Cardiac septum (tissue), 1 donor: ENCODE results near the gene AACS. TPM values are rescaled to one million over a fixed set of nuclear protein-coding genes. Genes with fewer than 3 reads are reported as not detected.
"Not testable (repeated sequence)": the region's sequence is repeated elsewhere in the genome, so short reads cannot be mapped to it uniquely, and the experiment has no call there.

Source experiments
- DNase-seq: peaks from one replicate; pipeline ENCODE4 v3.0.0-alpha.2; 2020; ENCODE audit warnings: low spot score
- intact Hi-C: fragments of 100-400 bp; cut with DNase I; formaldehyde crosslinking; loops from one replicate; pipeline ENCODE4 v1.14.0; 2022
- long read RNA-seq: library from polyadenylated mRNA; unstranded; transcript quantifications from one replicate; pipeline ENCODE4 v2.0.0, GENCODE V29; 2021
- total RNA-seq: library from RNA; stranded (reverse); fragmentation: NEBNext Ultra II Directional; extraction: Animal tissue kit (Norgen Biotek cat#: 25700); gene quantifications from one replicate; pipeline ENCODE4 v1.2.1, GENCODE V29; 2021
- donor health status: DM: no; HTN: no; CAD: no.

The AACS gene, protein sequence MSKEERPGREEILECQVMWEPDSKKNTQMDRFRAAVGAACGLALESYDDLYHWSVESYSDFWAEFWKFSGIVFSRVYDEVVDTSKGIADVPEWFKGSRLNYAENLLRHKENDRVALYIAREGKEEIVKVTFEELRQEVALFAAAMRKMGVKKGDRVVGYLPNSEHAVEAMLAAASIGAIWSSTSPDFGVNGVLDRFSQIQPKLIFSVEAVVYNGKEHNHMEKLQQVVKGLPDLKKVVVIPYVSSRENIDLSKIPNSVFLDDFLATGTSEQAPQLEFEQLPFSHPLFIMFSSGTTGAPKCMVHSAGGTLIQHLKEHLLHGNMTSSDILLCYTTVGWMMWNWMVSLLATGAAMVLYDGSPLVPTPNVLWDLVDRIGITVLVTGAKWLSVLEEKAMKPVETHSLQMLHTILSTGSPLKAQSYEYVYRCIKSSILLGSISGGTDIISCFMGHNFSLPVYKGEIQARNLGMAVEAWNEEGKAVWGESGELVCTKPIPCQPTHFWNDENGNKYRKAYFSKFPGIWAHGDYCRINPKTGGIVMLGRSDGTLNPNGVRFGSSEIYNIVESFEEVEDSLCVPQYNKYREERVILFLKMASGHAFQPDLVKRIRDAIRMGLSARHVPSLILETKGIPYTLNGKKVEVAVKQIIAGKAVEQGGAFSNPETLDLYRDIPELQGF
- 9.0 TPM for total RNA-seq
- long read RNA-seq, transcript AACS-201 (18 exons, 3,316 nt) = major isoform, 10 of 15 reads
- long read RNA-seq, partial matches to known transcripts = 2 of 15 reads
- long read RNA-seq, other reads (novel, unspliced or antisense) = 3 of 15 reads

DNA sequence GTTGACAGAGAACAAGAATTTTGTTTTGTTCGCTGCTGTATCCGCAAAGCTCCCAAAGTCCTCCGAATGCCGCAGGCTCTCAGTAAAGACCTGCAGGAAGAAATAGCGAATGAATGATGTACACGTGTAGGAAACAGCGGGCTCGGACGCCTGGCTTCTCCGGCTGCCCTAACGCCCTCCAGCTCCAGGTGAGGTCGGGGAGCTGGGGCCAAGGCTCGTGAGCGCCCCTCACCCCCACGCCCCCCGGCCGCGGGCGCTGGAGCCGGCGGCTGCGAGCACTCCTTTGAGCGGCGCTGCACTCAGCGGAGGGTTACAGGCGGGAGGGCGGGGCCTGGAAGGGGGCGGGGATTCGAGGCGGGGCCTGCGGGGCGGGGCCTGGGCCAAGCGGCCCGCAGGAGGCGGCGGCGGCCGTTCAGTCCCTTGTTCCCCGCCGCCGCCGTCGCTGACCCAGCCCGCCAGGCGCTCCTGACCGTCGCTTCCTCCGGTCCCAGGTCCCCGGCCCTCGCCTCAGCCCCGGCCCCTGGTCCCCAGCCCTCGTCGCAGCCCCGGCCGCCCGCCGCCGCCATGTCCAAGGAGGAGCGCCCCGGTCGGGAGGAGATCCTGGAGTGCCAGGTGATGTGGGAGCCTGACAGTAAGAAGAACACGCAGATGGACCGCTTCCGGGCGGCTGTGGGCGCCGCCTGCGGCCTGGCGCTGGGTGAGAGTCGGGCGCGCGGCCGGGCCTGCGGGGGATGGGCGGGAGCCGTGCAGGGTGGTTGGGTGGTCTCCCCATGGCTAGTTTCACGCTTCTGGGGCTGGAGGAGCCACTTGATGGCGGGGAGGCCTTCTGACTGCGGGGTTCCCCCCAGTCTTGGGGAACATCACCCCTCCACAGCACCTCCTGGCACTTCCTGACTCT lies at the start of gene AACS:
TSS of gene AACS (plus strand) at position 415 of the 898 bp plus-strand sequence. CDS start at position 565, 150 bp downstream.
- intact Hi-C loops = no loop called here
- peak; percentile 91 for DNase-seq

DNA sequence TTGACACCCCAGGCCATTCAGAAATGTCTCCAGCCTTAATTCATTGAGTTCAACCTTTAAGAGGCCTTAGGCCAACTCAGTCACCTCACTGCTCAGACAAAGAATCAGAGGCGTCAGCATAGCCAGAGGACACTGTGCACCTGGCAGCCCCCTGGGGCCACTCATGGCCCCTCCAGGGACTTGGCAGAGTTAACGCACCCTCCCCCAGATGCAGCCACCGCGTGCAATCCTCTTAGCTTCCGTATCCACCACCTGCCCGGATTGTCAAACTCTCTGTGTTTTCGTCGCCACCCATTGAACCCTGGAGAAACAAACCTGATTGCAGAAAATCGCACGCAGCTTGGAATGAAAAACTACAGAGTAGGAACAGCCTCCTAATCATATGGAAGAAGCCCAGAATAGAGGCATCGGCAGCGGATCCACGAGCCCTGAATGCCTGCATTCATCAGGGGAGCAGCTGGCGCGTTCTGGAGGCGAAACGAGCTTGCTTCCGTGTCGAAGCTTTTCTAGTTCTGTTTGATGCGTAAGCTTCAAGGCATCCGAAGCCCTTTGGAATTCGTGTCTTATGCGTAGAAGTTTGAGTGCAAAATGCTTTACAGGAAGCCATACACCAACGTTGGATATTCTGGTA lies 49.4 kb upstream of the AACS start:
- intact Hi-C loops = no loop called here
- DNase-seq = no peak

DNA sequence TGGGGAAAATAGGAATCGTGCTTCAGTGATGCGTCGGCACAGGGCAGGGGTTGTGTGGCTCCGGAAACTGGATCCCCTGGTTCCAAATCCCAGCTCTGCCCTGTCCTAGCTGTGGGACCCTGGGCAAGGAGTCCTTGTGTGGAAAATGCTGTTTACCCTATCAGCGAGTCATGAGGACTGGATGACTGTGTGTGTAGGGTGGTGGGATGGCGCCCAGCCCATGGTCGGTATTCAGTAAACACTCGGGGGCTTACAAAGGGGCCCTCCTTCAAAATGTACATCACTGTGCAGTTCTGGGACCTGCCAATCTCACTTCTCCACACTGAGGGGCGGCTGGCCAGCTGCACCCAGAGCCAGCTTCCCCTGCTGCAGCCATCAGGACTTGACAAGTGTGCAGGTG lies 47.4 kb upstream of the AACS start:
- no peak for DNase-seq
- intact Hi-C loops = no loop called here

DNA sequence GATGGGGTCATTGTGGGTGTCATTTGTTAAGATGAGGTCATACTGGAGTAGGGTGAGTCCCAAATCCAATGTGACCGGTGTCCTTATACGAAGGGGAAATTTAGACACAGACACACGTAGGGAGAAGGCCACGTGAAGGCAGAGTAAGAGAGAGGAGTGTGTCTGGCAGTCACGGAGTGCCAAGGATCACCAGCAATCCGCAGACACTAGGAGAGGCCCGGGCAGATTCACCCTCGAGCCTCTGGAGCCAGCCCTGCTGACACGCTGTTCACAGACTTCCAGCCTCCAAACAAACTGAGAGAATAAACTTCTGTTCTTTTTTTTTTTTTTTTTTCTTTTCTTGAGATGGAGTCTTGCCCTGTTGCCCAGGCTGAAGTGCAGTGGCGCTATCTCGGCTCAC lies 46.9 kb upstream of the AACS start:
- intact Hi-C loops = no loop called here
- no peak for DNase-seq

DNA sequence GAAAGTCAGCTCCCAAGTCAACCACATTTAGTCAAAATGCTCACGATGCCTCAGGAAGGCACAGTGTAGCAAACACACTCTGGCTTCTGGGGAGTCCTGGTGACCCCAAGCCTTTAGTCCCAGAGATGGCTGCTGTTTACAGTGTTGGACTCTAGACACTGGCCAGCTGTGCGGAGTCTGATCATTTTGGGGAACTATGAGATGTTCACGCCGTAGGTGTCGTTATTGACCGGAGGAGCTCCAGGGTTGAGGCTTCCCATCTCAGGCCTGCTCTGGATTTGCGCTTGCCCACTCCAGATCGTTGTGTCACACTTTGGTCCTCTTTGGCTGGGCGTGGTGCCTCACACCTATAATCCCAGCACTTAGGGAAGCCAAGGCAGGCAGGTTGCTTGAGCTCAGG lies 44.1 kb upstream of the AACS start:
- intact Hi-C loops = no loop called here
- DNase-seq = no peak

DNA sequence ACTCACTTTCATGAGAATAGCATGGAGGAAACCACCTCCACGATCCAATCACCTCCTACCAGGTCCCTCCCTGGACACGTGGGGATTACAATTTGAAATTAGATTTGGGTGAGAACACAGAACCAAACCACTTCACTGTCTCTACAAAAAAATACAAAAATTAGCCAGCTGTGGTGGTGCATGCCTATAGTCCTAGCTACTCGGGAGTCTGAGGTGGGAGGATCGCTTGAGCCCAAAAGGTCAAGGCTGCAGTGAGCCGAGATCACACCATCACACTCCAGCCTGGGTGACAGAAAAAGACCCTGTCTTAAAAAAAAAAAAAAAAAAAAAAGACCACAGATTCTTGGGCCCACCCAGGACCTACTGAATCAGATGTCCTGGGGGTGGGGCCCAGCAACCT lies 43.5 kb upstream of the AACS start:
- no peak for DNase-seq

DNA sequence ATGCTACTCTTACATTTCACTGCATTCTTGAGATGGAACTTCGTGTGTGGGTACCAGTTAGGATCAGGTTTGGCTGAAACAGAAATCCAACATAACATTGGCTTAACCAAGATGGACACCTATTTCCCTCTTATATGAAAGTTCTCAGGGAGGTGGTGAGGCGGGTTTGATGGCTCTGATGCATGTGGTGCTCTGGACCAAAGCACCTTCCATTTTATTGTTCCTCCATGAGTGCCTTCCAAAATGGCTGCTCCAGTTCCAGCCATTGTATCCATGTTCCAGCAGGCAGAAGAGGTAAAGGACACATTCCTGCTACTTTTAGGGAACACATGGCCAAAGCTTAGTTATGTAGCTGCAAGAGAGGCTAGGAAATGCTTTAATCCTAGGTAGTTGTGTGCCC lies 42.2 kb upstream of the AACS start:
- DNase-seq = no peak
- intact Hi-C loops = no loop called here

More for the DNA sequence above, 43.5 kb upstream of the AACS start:
- intact Hi-C loops = no loop called here

DNA sequence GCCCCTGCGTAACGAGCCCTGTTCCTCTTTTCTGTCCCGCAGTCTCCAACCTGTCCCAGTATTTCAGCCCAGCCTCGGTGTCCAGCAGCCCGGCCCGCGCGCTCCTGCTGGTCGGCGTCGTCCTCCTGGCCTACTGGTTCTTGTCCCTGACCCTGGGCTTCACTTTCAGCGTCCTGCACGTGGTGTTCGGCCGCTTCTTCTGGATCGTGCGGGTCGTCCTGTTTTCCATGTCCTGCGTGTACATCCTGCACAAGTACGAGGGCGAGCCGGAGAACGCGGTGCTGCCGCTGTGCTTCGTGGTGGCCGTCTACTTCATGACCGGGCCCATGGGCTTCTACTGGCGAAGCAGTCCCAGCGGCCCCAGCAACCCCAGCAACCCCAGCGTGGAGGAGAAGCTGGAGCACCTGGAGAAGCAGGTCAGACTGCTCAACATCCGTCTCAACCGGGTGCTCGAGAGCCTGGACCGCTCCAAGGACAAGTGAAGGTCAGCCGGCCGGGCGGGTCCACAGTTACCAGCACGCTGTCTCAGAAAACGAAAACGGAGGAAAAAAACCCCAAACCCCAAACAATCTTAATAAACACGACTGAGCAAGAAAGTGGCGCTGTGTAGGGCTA lies 40.2 kb upstream of the AACS start:
- peak; percentile 63 for DNase-seq
- intact Hi-C loops = no loop called here

DNA sequence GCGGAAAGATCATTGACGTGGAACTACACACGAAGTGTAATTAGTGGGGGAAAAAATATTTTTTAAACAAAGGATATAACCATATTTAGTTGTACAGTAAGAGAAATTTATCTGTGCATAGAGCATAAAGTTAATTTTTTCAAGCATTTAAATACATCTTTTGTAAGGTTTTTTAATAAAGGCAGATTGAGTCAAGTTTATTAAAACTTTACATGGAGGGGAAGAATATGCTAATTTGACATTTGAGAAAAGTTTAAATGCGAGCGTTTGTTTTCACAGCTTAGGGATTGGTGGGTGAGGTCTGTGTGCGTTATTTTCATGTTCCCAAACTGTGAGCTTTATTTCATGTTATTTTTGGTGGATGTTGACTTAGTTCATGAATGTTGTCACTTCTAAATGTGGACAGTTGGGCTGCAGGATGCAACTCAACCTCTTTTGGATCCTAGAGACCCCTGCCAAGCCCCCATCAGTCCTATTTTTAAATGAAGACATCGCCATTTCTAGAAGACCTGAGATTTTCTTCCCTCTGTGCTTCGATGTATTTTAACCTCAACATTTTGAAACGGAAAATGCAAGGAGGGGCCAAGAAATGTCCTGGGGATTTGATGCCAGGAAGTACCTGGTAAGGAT lies 39.5 kb upstream of the AACS start:
- intact Hi-C loops = no loop called here
- no peak for DNase-seq

DNA sequence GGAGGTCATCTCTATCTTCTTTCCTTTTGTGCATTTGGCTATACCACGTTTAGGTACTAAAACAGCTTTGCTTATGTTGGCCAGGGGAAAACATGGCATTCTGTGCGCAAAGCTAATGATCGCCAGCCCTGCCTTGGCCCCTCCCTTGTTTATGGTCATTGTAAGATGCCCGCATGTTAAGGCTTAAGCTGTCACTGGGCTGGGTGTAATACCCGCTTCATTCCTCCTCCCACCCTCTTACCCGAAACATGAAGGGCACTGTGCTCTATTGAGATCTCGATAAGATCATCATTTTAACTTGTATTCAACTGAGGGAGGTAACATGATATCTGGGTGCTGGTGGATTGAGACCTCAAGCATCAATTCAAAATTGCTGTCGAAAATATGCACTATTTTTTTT lies 37.1 kb upstream of the AACS start:
- DNase-seq = no peak
- intact Hi-C loops = no loop called here

DNA sequence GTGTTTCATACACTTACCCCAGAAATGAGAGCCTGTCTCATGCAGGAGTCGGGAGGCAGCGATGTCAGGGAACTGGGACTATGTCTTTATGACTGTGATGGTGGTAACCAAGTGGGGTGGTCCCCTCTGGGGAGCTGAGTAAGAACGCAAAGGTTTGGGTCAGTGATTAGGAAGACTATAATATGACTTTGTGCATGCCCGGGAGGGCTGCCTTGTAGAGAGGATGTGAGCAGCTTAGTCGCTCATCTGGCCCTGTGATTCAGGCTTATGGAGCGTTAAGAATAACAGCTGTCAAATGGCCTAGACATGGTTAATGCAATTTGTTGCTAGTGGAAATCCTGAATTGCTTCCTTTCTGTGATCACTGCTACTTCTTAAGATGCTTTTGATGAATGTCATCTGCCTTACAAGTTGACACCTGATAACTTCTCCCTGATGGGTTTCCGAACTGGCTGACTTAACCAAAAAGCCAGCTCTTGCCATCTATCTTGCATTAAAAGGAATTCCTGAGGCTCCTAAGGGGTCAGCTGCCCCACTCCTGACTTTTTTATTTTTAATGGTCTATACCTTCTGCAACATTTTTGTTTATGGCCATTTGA lies 35.4 kb upstream of the AACS start:
- peak; percentile 24 for DNase-seq
- intact Hi-C loops = no loop called here

DNA sequence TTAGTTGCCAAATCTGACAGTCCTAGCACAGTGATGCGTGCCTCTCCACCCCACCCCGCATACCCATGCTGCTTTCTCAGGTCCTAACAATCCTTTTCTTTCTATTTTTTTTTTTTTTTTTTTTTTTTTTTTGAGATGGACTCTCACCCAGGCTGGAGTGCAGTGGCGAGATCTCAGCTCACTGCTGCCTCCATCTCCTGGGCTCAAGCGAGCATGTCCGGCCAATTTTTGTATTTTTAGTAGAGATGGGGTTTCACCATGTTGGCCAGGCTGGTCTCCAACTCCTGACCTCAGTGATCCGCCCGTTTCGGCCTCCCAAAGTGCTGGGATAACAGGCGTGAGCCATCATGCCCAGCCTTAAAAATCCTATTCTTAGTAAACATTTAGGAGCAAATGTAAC lies 33.8 kb upstream of the AACS start:
- DNase-seq, intact Hi-C loops: not testable (repeated sequence)

DNA sequence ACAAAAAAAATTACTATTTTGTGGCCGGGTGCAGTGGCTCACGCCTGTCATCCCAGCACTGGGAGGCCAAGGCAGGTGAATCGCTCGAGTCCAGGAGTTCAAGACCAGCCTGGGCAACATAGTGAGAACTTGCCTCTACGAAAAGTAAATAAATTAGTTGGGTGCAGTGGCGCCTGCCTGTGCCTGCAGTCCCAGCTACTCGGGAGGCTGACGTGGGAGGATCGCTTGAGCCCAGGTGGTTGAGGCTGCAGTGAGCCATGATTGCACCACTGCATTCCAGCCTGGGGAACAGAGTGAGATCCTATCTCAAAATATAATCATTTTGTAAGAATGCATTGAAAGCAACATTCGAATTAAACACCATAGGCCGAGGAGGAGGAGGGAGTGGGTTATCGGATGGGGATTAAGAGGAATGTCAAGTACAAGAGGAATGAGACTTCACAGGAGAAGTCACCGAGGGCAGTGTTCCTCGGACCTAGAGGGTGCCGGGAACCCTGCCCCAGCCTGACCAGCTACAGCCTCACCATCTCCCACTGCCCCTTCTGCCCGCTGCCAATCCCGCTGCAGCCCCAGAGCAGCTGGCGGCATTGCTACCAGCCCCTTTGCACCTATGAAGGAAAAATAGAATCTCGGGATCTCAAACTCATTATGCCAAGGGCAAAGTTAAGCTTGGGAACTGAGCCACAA lies 32.6 kb upstream of the AACS start:
- intact Hi-C loops = no loop called here
- DNase-seq = no peak

DNA sequence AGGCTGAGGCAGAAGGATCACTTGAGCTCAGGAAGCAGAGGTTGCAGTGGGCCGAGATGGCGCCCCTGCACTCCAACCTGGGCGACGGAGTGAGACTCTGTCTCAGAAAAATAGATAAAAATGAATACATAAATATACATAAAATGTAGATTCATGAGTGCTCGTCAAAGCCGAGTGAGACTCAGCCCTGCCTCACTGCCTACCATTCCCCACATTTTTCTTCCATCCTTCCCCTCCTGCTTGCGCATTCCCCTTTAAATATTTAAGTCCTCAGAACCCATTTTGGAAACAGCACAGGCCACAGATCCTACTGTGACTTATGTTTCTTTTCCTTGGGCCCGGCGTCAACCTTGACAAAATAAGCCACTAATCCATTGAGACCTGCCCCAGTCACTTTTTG lies 31.9 kb upstream of the AACS start:
- DNase-seq = no peak
- intact Hi-C loops = no loop called here

DNA sequence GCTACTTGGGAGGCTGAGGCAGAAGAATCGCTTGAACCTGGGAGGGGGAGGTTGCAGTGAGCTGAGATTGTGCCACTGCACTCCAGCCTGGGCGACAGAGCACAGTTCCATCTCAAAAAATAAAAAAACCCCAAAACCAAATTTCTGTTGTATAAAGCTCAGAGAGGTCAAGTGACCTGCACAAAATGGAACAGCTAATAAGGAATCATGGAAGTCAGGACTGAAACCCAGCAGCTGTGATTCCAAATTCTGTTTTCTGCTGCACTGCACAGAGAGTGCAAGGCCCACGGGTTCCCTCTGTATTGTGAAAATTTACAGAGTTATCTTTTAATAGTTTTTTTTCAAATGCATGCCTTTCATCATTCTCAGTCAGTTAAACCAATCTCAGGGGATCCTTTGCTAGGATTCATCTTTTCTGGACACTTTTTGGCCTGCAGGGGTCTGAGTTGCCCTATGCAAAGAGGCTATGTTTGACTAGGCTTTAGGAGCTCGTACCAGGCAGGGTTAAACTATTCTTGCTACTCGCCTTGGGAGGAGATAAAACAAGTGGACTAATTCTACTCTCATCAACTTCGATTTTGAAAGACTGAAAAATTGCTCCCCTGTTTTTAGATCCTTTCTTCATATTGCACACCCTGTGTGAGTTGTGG lies 26.1 kb upstream of the AACS start:
- intact Hi-C loops = no loop called here

DNA sequence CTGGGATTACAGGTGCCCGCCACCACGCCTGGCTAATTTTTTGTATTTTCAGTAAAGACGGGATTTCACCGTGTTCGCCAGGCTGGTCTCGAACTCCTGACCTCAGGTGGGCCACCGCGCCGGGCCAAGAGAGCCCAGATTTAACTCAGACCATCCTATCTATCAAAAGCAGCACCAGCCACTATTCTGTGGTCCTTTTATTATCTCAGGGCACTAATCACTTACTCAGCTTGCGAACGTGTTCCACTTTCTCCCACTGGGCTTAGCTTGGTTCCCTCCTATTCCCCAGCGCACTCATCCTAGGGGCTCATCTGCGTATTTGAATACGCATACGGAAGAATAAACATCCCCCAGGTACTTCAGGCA lies 16.2 kb upstream of the AACS start:
- intact Hi-C loops = no loop called here
- DNase-seq = no peak

More for the DNA sequence above, 26.1 kb upstream of the AACS start:
- no peak for DNase-seq

DNA sequence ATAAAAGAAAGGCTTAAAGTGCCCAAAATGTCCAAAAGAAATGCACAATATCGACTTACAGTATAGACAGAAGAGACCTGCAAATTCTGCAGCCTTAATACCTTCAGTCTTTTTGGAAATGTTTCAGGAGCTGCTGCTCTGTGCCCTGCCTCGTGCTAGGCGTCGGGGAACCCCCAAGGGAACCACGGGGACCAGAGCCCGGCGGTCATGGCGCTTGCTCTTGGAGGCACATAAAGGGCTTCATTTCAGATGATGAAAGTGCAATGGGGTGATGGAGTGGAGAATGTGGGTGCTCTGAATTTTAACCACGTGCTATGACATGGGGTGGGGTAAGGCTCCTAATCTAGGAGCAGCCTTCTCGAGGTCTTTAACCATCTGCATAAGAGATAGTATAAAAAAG lies 14.8 kb upstream of the AACS start:
- no peak for DNase-seq
- intact Hi-C loops = no loop called here
